Bladder microvascular endothelial cell (primary cell): ENCODE measurements around the gene LIN9. TPM values are rescaled to one million over a fixed set of nuclear protein-coding genes. Genes with fewer than 3 reads are reported as not detected.

Experiments
- total RNA-seq: library from RNA; depleted of rRNA; stranded (reverse); fragments of >200 nt; gene quantifications from 2 replicates; pipeline ENCODE4 v1.2.3, GENCODE V29; 2014

The LIN9 gene
- 5.0 and 5.9 TPM in 2 replicates for total RNA-seq

GRCh38 chr1:226308723-226309397 lies at the start of gene LIN9:
Gene LIN9, minus strand, starts transcription at chr1:226309164. Its CDS starts 25 bp downstream, at chr1:226309139.

GRCh38 chr1:226223157-226223785 lies 85.7 kb downstream of the LIN9 start, which contains the start of gene MIXL1:
Gene MIXL1, plus strand, starts transcription at chr1:226223664. Its CDS starts 18 bp downstream, at chr1:226223682.

GRCh38 chr1:226186124-226187018 lies 122.6 kb downstream of the LIN9 start, which contains the start of gene ACBD3:
Gene ACBD3, minus strand, starts transcription at chr1:226186741. Its CDS starts 66 bp downstream, at chr1:226186675.

Other genes with a start within 250 kb of the LIN9 start
- 127 and 160 TPM in 2 replicates for gene H3-3A, start 246.4 kb downstream of the LIN9 start, total RNA-seq
- gene ACBD3, start 122.4 kb downstream of the LIN9 start, total RNA-seq, result 25.6 and 41.0 TPM in 2 replicates
- 0.06 TPM in 1 of 2 replicates, not detected in the other for gene MIXL1, start 85.5 kb downstream of the LIN9 start, total RNA-seq
- gene PARP1, start 98.9 kb upstream of the LIN9 start, total RNA-seq, result 86.3 and 159 TPM in 2 replicates
- gene STUM, start 239.6 kb upstream of the LIN9 start, total RNA-seq, result under 0.01 and 0.57 TPM in 2 replicates